BE2C (cell line): ENCODE data around the gene TIGD3.
A peak's percentile ranks its signal among the peaks of the same experiment; 100 is the strongest.

Source experiments
- DNase-seq: peaks from one replicate; pipeline ENCODE4 v3.0.0-alpha.2; 2020
- H3K27me3 ChIP-seq: fragments of 250-450 bp; sonication (Bioruptor Pico); 2 replicates; pipeline ENCODE4 v1.5.1; 2020; ENCODE audit warnings: mild to moderate bottlenecking
- H3K36me3 ChIP-seq: fragments of 250-450 bp; sonication (Bioruptor Pico); 2 replicates; pipeline ENCODE4 v1.5.1; 2020; ENCODE audit warnings: mild to moderate bottlenecking
- H3K4me1 ChIP-seq: fragments of 250-450 bp; sonication (Bioruptor Pico); 2 replicates; pipeline ENCODE4 v1.5.1; 2020
- H3K4me3 ChIP-seq: 2 replicates; pipeline ENCODE4 v1.5.1; 2011; ENCODE audit warnings: low read depth, low read length
- H3K9me3 ChIP-seq: fragments of 250-450 bp; sonication (Bioruptor Pico); 2 replicates; pipeline ENCODE4 v1.5.1; 2020
- TF ChIP-seq, protein P1 (sequence below): IDR thresholded peaks from 2 replicates; pipeline ENCODE4 v1.5.1; 2012; ENCODE audit warnings: mild to moderate bottlenecking, low read depth, low read length

The TIGD3 gene

GRCh38 chr11:65334696-65335295 lies 19.8 kb upstream of the TIGD3 start:
- H3K27me3 ChIP-seq, result no peaks in the 10 kb centered on the region
- no peaks in the 10 kb centered on the region for H3K4me1 ChIP-seq
- peak overlapping the region; percentile 79 for H3K4me3 ChIP-seq
- DNase-seq, result no peak
- no peaks in the 10 kb centered on the region for H3K9me3 ChIP-seq
- H3K36me3 ChIP-seq, result no peaks in the 10 kb centered on the region; the same call in 1 of the 2 replicates
- TF ChIP-seq, protein P1, sequence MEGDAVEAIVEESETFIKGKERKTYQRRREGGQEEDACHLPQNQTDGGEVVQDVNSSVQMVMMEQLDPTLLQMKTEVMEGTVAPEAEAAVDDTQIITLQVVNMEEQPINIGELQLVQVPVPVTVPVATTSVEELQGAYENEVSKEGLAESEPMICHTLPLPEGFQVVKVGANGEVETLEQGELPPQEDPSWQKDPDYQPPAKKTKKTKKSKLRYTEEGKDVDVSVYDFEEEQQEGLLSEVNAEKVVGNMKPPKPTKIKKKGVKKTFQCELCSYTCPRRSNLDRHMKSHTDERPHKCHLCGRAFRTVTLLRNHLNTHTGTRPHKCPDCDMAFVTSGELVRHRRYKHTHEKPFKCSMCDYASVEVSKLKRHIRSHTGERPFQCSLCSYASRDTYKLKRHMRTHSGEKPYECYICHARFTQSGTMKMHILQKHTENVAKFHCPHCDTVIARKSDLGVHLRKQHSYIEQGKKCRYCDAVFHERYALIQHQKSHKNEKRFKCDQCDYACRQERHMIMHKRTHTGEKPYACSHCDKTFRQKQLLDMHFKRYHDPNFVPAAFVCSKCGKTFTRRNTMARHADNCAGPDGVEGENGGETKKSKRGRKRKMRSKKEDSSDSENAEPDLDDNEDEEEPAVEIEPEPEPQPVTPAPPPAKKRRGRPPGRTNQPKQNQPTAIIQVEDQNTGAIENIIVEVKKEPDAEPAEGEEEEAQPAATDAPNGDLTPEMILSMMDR, result no peak

- no peak overlapping the region for H3K4me3 ChIP-seq
- peaks cover 14% of the 10 kb centered on the region for H3K36me3 ChIP-seq
- H3K9me3 ChIP-seq, result no peaks in the 10 kb centered on the region
- no peak for DNase-seq
- TF ChIP-seq, protein P1, result no peak
- H3K27me3 ChIP-seq, result no peaks in the 10 kb centered on the region
- H3K4me1 ChIP-seq, result no peaks in the 10 kb centered on the region
Measured at GRCh38 chr11:65338676-65339075, 15.9 kb upstream of the TIGD3 start.

- Histone ChIP-seq H3K4me3 (no peak overlapping the region), H3K36me3 (peaks cover 14% of the 10 kb centered on the region), H3K27me3 (no peaks in the 10 kb centered on the region), H3K9me3 (no peaks in the 10 kb centered on the region), H3K4me1 (no peaks in the 10 kb centered on the region)
- TF ChIP-seq, protein P1, result no peak
- no peak for DNase-seq
Measured at GRCh38 chr11:65340226-65340625, 14.3 kb upstream of the TIGD3 start.

GRCh38 chr11:65341856-65342255 lies 12.7 kb upstream of the TIGD3 start:
- H3K4me1 ChIP-seq, result no peaks in the 10 kb centered on the region
- no peaks in the 10 kb centered on the region for H3K27me3 ChIP-seq
- DNase-seq, result no peak
- no peak overlapping the region for H3K4me3 ChIP-seq
- no peaks in the 10 kb centered on the region for H3K9me3 ChIP-seq
- H3K36me3 ChIP-seq, result peaks cover 21% of the 10 kb centered on the region
- TF ChIP-seq, protein P1, result no peak

DNA sequence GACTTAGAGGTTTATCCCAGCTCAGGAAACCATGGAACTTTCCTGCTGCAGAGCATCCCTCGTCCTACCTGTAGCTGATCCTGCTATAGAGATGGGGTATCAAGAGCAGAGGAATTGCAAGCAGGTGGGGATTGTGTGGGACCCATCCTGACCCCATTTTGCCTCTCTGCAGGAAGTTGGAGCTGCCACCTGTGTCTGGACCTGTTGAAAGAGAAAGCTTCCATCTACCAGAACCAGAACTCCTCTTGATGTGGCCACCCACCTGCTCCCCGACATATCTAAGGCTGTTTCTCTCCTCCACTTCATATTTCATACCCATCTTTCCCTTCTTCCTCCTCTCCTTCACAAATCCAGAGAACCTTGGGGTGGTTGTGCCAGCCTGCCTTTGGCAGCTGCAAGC lies 3.0 kb upstream of the TIGD3 start:
- Histone ChIP-seq H3K9me3 (no peaks in the 10 kb centered on the region), H3K27me3 (no peaks in the 10 kb centered on the region), H3K4me3 (no peak overlapping the region), H3K36me3 (peaks cover 7% of the 10 kb centered on the region; the same call in 1 of the 2 replicates), H3K4me1 (peaks cover 4% of the 10 kb centered on the region)
- TF ChIP-seq, protein P1, result no peak
- DNase-seq, result no peak

DNA sequence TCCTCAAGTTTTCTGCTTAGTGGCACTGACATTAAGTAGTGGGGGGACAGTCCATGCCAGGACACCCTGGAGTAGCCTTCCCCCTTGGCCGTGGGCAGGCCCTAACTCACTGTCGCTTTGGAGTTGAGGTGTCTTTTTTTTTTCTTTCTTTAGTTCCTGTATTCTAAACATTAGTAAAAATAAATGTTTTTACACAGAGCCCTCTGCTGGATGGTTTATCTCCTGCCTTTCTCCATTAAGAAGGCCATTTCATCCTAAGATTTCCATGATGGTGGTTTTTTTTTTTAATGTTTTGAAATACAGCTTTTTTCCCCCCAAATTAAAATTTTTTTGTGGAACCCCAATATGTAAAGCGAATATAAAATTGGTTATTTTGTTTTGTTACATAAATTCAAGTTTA lies 1.8 kb upstream of the TIGD3 start:
- TF ChIP-seq, protein P1, result peak; percentile 31
- Histone ChIP-seq H3K36me3 (peaks cover 6% of the 10 kb centered on the region; the same call in 1 of the 2 replicates), H3K27me3 (no peaks in the 10 kb centered on the region), H3K4me3 (no peak overlapping the region), H3K9me3 (no peaks in the 10 kb centered on the region), H3K4me1 (peaks cover 4% of the 10 kb centered on the region)
- DNase-seq, result no peak
